HG02623 (cell line): ENCODE results near the gene EMSY.
"Not testable (repeated sequence)": the region's sequence is repeated elsewhere in the genome, so short reads cannot be mapped to it uniquely, and the experiment has no call there.

ENCODE experiments used
- ATAC-seq: cut with Tn5 transposase; IDR thresholded peaks from one replicate; pipeline ENCODE4 v1.9.1; 2021; ENCODE audit warnings: moderate library complexity; ENCODE audit not compliant: unreplicated experiment

EMSY gene

DNA sequence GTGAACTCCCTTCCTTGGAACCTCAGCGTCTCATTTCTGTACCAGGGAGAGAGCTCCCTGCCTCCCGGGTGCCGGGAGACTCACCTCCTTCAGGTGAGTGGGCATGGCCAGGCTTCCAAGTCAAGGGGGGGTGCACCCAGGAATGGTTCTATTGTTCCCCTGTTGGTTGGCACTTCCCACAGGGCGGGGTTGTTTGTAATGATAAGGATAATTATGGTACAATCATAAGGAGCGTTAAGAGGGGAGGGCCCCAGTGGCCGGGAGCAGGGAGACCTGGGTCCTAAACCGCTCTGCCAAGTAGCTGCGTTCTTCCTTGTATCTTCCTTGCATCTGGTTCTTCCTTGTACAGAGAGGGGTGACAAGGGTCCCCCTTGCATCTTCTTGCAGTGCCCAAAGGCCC, 146.6 kb downstream of the EMSY start:
- ATAC-seq, result no peak

DNA sequence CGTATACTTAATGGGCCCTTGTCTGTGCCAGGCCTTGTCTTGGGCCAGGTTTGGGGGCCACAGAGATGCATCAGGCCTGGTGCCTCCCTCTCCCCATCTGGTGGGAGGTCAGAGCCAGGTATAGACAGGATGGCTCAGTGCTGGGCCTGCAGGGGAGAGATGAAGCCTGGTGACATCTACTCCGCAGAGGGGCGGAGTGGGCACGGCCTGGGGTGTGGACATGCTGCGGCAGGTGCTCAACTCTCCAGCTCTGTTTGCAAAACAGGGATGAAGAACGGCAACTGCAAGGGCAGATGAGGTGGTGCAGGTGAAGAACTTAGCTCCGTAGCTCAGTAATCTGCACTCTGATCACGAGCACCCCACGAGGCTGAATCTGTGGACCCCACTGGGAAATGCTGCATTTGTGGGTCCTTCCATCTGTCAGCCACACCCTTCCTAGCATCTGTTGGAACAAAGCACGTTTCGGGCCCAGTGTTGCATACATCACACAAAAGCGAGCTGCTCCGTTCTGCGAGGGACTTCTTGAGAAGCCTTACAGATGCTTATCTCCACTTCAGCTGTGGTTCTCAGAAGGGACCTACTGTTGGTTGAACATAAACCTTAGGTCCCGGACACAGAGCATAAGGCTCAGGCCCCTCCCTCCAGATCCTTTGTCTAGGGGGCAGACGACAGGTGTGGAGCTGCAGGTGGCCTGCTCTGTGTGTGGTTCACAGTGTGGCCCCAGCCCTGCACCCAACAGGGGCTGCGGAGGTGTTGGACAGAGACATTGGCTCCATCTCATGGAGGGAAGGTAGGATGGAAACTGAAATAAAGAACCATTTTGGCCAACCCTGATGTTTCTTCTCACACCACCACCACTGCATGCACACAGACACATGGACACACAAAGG, 147.5 kb downstream of the EMSY start:
- no peak for ATAC-seq

- no peak for ATAC-seq
Measured at GRCh38 chr11:76592961-76593360, 148.1 kb downstream of the EMSY start.

- not testable (repeated sequence) for ATAC-seq
Measured at GRCh38 chr11:76595091-76595490, 150.3 kb downstream of the EMSY start.

- ATAC-seq, result no peak
Measured at GRCh38 chr11:76596652-76597051, 151.8 kb downstream of the EMSY start.

GRCh38 chr11:76597533-76598425, 153.0 kb downstream of the EMSY start:
- no peak for ATAC-seq

DNA sequence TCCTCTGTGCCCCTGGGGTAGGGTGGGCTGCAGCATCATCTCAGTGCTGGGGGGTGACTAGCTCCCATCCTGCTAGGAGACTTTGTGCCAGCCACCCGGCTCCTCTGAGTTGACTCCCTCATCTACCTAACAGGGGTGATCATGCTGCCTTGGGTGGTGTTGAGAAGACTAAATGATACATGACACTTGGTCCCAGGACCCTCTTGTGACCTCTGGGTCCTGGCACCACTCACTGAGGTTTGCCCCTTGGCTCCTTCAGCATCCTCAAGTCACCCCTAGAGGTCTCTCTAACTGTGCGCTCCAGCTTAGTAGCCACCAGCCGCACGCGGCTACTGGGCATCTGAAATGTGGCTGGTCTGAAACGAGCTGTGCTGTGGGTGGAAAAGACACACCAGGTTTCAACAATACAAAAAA, 153.6 kb downstream of the EMSY start:
- no peak for ATAC-seq

GRCh38 chr11:76599041-76600013, 154.5 kb downstream of the EMSY start:
- no peak for ATAC-seq

- no peak for ATAC-seq
Measured at GRCh38 chr11:76600124-76600655, 155.4 kb downstream of the EMSY start.

DNA sequence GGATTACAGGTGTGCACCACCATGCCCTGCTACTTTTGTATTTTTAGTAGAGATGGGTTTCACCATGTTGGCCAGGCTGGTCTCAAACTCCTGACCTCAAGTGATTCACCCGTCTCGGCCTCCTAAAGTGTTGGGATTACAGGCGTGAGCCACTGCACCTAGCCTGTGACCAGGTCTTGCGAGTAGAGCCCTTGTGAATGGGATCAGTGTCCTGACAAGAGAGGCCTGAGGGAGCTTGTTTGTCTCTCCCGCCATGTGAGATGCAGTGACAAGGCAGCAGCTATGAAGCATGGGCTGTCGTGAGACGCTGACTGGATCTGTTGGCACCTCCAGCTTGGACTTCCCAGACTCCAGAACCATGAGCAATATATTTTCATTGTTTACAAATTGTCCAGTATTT, 156.5 kb downstream of the EMSY start:
- no peak for ATAC-seq

GRCh38 chr11:76601724-76602123, 156.9 kb downstream of the EMSY start:
- no peak for ATAC-seq

GRCh38 chr11:76602431-76602861, 157.6 kb downstream of the EMSY start:
- no peak for ATAC-seq
